HG03175 (cell line): ENCODE measurements around the gene GBX1.

Experiments
- ATAC-seq: cut with Tn5 transposase; IDR thresholded peaks from one replicate; pipeline ENCODE4 v1.9.1; 2021; ENCODE audit warnings: mild to moderate bottlenecking, moderate library complexity; ENCODE audit not compliant: unreplicated experiment

Gene GBX1

GRCh38 chr7:151174246-151175046 is 7.0 kb upstream of the GBX1 start:
- ATAC-seq = no peak

- ATAC-seq = no peak
These were observed 6.1 kb upstream of the GBX1 start for GRCh38 chr7:151173386-151174245.

DNA sequence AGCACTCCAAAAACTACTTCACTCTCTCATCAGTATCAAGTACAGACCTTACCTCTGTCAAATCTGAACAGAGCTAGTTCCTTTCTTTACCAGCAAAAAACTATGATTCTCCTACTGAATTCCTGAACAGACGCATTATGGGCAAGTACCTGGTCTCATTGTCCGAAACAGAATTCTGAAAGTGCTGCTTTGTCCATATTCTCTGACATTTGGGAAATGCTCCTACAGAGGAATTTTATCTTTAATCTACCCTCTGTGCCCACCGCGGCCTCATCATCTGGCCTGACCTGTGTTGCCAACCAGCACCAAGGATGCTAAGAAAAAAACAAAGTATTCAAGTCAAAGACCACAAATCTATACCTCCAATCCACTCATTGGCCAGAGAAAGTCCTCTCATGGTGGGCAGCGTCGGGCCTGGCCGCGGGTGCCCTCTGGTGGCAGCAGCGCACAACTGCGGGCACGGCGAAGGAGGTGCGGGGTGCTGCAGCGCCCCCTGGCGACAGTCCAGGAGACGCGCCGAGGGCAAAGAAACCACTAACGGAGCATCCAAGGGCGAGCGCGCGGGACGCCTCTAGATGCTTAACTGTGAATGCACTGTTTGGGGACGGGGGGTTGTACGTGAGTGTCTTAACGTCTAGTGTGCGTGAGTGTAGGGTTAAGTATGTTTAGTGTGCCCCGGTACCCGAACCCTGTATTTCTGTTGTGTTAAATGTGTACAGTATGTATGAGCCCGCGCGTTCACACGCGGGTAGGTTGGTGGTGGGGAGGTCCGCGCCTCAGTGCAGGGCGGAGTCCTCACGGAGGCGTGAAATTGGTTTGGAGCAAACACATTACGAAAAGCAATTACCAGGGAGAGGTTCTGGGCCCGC is 5.0 kb upstream of the GBX1 start:
- peak; percentile 69 for ATAC-seq

GRCh38 chr7:151168787-151169162 is 1.3 kb upstream of the GBX1 start:
- ATAC-seq = no peak

DNA sequence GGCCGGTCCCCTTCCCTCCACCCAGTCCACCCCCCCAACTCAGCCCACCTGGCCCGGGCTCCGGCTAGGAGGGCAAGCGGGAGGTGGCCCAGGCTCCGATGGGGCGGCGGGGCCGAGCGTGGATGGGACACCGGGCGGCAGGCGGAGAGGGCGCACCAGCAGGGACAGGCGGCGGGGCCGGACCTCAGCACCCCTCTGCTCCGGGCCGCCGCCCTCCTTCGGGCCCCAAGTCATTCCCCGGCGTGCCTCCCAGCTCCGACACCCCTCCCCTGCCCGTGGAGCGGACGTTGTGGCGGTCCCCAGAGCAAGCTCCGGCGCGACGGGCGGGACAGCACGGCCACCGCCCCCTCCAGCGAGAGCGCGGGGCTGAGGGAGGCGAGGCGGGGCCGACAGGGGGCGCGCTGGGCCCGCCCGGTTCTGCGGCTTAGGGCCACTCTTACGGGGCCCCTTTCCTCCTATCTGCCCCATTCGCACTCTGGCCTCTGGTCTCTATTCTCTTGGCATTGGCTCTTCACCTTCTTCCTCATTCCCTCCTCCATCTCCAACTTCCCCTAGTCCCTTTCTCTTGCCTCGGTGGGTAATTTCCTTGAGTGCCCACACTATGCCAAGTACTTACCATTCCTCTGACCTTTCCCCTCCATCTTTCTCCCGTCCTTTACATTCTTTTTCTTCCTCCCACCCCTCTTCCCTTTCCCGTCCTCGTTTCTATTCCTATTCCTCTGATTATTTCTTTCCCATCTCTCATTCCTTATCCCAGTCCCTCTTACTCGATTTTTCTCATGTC is 701 bp upstream of the GBX1 start:
- no peak for ATAC-seq

DNA sequence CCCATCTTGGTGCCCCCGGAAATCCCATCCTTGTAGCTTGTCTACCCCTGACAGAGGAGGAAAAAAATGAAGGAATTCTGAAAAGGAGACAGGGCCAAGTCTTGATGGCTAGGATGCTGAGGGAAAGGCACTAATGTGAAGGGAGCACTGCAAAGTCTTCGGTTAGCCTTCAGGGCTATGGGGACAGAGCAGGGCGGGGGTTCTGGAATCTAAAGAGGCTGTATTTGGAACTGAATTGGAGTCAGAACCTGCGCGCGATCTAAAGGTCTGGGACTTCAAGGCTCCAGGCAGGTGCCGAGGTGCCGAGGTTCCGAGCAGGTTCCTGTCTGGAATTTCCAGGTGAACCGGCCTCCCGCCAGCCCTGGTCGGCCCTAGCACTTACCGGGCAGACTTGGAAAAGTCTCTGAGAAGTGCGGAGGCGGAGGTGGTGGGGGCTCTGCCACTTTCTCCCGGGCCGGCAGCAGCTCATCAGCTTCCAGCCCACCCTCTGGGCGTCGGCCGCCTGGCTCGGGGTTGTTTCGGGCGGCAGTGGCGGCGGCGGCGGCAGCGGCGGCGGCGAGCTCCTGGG is 781 bp downstream of the GBX1 start:
- ATAC-seq = no peak

GRCh38 chr7:151161757-151162156 is 5.7 kb downstream of the GBX1 start:
- no peak for ATAC-seq

- no peak for ATAC-seq
These were observed 9.7 kb downstream of the GBX1 start for GRCh38 chr7:151157645-151158329.

DNA sequence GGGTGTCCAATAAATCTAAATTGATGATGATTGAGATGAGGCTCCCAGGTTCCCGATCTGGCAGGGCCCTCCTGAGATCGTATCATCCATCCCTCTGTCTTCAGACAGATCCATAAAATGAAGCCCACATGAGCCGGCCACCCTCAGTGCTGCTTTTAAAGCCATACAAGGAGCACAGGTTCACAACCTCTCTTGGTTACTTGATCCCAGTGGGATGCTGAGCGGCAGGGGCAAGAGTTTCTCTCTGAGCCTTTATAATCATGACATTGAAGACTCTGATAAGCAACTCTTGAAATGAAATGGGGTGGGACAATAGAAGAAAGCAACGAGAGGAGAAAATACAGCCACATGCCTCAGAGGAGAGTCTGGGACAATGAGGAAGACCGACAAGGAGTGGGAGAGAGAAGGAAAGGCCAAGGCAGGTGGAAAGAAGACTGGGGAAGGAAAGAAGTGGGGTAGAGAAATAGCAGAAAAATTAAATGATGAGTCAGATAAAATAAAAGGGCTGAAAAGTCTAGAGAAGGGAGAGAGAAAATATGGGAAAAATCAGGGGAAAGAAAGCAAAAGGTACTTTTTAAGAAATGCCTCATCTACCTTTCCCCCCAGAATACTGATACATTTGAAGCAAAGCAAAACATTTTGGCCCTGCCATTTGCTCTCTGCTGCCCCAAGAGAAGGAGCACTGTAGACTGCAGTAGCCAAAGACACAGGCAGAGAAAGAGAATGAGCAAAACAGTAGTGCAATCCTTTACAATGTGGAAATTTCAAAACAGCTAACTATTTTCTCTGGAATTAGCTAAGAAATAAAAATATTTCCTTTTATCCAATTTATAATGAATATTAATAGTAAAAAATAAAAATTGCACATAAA is 14.6 kb downstream of the GBX1 start:
- ATAC-seq = no peak

GRCh38 chr7:151150388-151150787 is 17.1 kb downstream of the GBX1 start:
- no peak for ATAC-seq

GRCh38 chr7:151148319-151149259 is 18.9 kb downstream of the GBX1 start:
- no peak for ATAC-seq

GRCh38 chr7:151146761-151147160 is 20.7 kb downstream of the GBX1 start:
- ATAC-seq = no peak

GRCh38 chr7:151144387-151144786 is 23.1 kb downstream of the GBX1 start:
- ATAC-seq = no peak

GRCh38 chr7:151143261-151144015 is 24.1 kb downstream of the GBX1 start:
- ATAC-seq = no peak

DNA sequence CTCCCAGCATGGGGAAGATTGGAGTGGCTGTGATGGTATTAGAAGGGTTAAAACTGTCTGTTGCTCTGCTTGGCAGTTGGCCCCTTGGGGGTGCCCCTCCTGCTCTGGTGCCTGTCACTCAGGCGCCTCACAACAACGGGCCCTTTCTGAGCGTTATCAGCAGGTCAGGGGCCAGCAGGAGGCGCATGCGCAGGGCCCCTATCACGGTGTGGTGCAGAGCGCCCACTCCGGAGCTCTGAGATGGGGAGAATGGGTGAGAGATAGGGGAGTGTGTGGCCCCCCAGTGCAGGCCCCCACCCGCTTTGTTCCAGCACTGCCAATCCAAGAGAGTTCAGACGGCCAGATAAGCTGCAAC is 24.8 kb downstream of the GBX1 start:
- ATAC-seq = no peak

DNA sequence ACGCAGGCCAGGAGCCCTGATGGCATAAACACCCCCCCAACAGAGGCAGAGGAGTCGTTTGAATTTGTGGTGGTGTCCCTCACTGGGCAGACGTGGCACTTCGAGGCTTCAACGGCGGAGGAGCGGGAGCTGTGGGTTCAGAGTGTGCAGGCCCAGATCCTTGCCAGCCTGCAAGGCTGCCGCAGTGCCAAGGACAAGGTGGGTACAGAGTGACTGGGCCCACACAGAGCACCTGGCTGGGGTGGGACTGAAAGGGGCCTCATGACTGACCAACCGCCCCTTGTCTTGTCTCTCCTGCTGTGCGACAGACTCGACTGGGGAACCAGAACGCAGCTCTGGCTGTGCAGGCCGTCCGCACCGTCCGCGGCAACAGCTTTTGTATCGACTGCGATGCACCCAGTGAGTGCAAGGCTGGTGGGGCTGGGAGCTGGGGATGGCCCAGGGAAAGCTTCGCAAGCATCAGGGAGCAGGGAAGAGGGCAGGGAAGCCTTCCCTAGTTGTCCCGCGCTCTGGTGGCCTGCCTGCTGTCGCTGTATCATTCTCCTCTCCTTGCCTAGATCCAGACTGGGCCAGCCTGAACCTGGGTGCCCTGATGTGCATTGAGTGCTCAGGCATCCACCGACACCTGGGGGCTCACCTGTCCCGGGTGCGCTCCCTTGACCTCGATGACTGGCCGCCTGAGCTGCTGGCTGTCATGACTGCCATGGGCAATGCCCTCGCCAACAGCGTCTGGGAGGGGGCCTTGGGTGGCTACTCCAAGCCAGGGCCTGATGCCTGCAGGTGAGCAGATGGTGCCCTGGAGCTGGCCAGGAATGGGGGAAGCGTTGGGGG is 25.4 kb downstream of the GBX1 start:
- ATAC-seq = no peak
